Measurements from ENCODE around the gene PLCB1.

DNA sequence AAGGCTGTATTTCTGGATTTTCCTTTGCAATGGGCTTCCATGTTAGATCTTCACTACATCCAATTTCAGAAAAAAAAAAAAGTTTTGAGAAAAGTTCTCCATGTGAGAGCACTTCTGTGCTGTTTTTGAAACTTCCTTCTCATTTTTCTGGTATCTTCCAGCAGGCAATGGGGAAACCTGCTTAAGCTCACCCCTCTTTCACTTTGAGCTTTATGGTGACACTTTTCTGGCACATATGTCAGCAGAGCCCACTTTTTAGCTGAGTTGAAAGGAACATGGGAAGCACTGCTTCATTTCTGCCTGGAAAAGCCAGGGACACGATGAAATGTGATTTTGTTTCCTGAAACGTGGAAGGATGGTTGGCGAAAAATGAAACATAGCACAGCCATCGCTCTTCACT, 293.7 kb downstream of the PLCB1 start:
- TF ChIP-seq, protein P1, sequence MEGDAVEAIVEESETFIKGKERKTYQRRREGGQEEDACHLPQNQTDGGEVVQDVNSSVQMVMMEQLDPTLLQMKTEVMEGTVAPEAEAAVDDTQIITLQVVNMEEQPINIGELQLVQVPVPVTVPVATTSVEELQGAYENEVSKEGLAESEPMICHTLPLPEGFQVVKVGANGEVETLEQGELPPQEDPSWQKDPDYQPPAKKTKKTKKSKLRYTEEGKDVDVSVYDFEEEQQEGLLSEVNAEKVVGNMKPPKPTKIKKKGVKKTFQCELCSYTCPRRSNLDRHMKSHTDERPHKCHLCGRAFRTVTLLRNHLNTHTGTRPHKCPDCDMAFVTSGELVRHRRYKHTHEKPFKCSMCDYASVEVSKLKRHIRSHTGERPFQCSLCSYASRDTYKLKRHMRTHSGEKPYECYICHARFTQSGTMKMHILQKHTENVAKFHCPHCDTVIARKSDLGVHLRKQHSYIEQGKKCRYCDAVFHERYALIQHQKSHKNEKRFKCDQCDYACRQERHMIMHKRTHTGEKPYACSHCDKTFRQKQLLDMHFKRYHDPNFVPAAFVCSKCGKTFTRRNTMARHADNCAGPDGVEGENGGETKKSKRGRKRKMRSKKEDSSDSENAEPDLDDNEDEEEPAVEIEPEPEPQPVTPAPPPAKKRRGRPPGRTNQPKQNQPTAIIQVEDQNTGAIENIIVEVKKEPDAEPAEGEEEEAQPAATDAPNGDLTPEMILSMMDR (conservative IDR thresholded peaks at IDR 0.05; ENCODE audit: low read depth, low read length): no peak
- TF ChIP-seq EZH2 (IDR thresholded peaks at IDR 0.05; ENCODE audit: borderline replicate concordance, low read depth, low read length, poor library complexity, severe bottlenecking): no peak
